HG02759 (cell line): ENCODE measurements around the gene TPH2.

Source experiments
- ATAC-seq: cut with Tn5 transposase; IDR thresholded peaks from one replicate; pipeline ENCODE4 v1.9.1; 2021; ENCODE audit warnings: mild to moderate bottlenecking, moderate library complexity; ENCODE audit not compliant: unreplicated experiment

The TPH2 gene

DNA sequence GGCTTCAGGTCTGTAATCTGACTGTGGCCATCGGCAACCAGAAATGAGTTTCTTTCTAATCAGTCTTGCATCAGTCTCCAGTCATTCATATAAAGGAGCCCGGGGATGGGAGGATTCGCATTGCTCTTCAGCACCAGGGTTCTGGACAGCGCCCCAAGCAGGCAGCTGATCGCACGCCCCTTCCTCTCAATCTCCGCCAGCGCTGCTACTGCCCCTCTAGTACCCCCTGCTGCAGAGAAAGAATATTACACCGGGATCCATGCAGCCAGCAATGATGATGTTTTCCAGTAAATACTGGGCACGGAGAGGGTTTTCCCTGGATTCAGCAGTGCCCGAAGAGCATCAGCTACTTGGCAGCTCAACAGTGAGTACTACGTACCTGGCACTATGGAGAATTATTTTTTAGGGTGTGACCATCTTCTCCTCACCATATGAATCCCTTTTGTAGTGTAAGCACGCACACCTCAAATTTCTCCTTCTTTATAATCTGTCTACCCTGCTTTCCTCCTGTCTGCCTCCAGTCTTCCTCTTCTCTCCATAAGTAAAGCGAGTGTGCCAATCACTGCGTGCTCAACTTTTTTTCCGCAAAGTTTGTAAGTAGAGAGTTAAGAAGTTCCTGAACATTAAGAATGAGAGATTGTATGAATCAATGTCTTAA is at the start of gene TPH2:
TSS of gene TPH2 (plus strand) at position 118 of the 658 bp plus-strand sequence. CDS start at position 260, 142 bp downstream.
- ATAC-seq: peak; percentile 68

DNA sequence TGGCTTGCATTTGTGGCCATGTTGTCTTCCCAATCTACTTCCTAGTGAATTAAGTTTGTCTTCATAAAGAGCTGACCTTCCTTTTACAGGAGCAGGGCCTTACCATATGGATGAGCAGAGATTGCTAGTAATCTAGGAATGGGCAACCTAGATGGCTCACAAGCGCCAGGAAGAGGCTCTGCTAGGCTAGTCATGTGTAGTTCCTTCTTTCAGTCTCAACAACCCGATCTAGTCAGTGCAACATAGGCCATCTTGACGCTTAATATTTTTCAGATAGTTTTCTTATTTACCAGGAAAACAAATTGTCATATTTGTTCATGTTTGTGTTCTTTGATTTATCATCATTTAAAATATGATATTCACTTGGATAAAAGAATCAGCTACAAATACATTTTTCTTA is 48.2 kb upstream of the TPH2 start:
- no peak for ATAC-seq

DNA sequence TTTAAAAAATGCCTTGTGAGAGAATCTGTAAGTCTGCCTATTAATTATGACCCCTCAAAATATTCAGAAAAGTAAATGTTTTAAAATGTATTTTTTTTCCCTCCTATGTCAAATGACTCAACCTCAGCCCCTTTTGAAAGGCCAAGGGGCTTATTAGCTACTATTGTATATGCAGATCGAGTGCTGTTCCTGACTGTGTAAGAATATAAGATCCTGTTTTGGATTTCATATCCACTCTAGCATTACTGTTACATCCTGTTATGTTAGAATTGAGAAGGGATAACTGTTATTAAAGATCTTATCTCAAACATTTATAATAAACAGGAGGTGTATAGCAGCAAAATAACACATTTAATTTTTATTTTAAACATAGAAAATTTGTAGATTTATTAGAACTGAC is 46.6 kb upstream of the TPH2 start:
- ATAC-seq: no peak

DNA sequence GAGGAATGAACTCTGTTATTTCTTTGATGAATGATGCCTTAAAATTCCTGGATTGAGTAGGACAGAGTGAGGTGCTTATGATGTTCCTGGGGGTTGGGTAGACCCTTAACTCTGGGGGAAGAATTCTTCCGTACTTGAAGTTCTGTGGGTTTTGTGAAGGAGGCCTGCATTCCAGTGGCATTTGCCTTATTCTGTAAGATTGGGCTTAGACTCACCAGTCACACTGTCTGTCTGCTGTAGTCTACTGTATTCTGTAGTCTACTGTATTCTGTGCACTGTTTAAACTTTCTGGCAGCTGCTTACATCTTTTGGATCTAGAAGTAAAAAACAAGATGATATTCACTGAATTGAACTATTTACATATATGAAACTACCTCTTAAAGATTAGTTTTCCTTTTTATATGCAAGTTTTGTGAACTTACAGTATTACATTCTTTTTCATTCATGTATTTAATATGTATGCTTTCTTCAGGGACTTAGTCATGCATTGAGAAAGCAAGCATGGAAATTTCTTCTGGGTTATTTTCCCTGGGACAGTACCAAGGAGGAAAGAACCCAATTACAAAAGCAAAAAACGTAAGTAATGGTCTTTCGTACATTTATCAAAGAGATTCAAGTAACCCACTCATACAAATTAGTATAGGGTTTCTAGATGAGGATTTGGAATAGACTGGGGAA is 42.3 kb upstream of the TPH2 start:
- ATAC-seq: no peak

DNA sequence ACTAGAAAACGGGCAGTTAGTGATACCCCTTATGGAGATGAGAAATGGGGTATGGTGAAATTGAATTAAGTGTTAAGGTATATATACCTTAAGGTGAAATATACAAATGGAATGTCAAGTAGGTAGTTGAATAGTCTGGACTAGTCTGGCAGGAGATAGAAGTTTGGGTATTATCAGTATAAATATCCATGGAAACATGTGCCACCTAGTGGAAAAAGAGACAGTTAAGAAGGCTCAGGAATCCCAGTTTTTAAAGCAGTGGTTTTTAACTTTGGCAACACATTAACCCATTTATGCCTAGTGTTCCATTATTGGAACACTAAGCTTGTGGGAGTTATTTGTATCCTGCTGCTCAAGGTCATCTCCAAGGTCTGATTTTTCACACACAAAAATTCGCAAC is 38.6 kb upstream of the TPH2 start:
- no peak for ATAC-seq

- ATAC-seq: no peak
Measured at GRCh38 chr12:71904629-71905028, 34.0 kb upstream of the TPH2 start.

DNA sequence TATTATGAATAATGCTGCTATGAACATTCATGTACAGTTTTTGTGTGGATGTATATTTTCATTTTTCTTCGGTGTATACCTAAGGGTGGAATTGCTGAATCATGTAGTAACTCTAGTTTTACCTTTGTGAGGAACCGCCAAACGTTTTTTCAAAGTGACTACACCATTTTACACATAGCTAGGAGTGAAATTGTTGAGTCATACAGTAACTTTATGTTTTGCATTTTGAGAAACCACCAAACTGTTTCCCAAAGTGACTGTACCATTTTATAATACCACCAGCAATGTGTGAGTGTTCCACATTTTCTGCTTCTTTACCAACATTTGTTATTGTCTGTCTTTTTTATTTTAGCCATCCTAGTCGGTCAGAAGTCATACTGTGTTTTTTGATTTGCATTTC is 3.1 kb upstream of the TPH2 start:
- ATAC-seq: peak; percentile 88

- no peak for ATAC-seq
Measured at GRCh38 chr12:71940068-71940467, 1.4 kb downstream of the TPH2 start.

DNA sequence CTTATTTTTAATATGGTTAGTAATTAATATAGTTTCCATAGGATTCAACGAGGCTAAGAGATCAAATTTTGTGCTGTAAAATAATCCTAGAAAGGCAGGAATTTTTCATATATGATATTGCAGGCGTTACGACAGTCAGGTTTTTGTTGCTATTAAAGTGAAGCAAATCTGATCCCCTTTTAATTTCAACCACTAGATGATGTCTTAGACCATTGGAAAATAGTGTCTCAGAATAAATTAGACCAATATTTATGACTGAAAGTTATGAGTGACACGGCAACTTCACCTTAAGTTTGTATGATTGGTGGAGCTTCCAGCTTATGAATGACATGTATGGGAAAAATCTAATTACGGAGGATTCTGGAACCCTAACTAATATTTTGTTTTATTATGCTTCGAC is 2.5 kb downstream of the TPH2 start:
- no peak for ATAC-seq

DNA sequence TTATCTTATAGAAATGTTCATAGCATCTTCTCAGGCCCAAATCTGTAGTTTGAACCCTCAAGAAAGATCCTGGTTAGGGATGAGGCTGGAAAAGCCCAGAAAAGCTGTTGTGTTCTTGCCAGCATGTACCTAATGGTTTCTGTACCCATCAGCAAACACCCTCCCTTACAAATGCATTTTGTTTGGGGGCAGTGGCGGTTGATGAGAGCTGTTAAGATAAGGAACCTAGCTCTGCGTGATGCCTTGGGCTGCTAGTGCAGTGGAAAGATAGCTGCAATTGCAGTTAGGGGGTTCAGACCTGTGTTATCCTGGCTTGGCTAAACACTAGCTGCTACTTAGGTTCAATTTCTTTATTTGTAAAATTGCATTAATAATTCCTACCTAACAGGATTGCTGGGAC is 3.6 kb downstream of the TPH2 start:
- ATAC-seq: no peak

DNA sequence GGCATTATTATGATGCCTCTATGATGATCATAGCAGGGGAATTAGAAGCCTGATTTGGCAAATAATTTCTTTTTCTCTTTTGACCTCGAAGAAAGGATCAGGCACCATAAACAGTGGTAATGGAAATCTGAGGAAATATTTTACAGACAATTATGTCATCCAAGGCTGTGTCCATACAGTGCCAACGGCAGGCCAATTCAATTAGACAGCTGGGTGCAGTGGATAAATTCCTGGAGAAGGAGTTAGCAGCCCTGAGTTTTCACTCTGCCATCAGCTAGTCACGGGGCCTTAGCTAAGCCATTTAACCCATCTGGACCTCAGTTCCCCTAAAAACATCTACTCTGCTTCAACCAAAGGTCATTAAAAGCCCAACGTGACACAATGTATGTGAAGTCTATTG is 4.1 kb downstream of the TPH2 start:
- no peak for ATAC-seq

DNA sequence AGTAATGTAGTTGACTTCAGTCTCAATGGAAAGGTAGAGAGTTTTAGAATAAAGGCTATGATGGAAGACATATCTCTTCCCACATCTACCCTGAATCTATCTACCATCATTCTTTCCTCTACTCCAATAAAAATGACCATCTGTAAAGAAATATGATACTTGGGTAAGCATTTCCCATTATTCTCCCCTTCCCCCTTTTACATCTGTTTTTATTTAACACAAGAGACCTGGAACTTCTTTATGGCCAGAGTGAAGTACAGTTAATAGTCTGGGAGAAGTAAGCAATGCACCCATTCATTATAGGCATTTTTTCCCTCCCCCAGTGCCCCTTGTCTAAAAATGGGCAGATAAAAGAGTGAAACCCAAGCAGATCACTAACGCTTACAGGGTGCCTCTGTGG is 6.5 kb downstream of the TPH2 start:
- ATAC-seq: no peak

DNA sequence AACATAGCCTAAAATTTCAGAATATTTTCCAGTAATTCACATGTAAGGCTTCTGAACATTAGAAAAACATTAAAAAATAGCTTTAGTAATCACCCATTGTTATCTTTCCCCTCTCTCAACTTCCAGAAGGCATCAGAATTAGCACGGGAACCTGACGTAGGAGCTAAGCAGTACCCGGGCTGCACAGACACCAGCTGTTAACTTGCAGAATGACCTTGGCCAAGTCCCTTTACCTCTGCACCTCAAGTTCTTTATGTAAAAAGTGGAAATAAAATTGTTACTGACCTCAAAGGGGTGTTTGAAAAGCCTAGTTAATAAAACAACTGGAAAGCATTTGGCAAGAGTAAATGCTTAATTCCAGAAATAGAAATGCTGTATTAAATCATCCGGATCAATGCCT is 7.2 kb downstream of the TPH2 start:
- no peak for ATAC-seq

DNA sequence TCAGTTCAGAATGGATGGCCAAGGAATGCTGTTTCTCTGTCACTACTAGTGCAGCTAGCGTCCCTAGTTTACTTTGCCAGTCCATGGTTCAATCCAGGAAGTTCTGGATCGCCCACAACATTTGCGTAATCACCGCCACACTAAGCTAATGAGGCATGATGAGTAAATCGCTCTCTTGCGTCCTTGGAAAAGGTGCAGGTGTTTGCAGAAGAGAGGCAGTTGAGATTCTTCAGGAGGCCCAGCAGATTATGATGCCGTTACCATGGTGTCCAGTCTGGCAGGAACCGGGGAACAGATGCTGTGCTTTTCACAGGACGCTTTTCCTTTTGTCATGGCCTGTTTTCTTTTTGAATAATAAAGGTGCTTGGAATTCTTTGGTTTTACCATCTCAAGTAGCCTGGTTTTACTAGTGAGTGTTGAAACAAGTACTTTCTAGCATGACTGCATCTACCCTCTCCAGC is 9.0 kb downstream of the TPH2 start:
- no peak for ATAC-seq

DNA sequence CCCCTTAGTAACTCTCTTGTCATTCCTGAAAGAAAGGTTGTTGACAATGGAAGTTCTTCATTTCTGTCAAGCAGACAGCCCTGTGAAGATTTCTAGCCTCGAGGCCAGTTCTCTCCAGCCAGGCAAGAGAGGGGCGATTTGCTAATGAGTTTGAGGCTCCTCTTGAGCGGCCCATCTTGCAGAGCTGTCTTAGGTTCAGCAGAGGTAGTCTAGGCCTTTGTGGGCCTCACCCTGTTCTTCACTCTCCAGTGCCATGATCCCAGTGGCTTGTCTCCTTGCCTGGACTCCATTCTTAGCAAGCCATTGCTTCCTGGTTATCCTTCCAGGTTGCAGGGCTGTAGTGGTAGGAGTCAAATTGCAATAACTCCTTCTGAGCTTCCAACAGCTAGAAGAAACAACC is 9.7 kb downstream of the TPH2 start:
- no peak for ATAC-seq

- ATAC-seq: no peak
Measured at GRCh38 chr12:71949646-71950045, 11.0 kb downstream of the TPH2 start.

GRCh38 chr12:71950404-71950803 is 11.8 kb downstream of the TPH2 start:
- ATAC-seq: no peak

GRCh38 chr12:71950819-71951218 is 12.2 kb downstream of the TPH2 start:
- ATAC-seq: no peak

- ATAC-seq: no peak
Measured at GRCh38 chr12:71954083-71954778, 15.6 kb downstream of the TPH2 start.

GRCh38 chr12:71954861-71955260 is 16.2 kb downstream of the TPH2 start:
- no peak for ATAC-seq

- no peak for ATAC-seq
Measured at GRCh38 chr12:71955970-71956369, 17.3 kb downstream of the TPH2 start.

DNA sequence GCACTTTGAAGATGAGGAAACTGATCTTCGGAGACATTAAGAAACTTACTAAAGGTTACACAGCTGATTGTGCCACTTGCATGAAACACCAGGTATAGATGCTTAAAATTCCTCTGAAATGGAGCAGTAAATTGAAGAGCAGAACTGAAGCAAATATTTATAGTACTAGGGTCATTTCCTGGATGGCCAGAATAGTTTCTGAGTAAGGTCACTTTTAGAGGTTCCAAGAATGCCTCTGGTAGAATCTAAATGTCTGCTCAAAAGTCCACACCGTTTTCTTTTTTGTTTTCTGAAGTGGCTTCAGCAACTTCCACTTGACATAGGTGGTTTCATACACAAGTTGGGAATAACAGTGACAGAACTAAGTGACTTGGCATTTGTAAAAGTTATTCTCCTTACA is 19.4 kb downstream of the TPH2 start:
- ATAC-seq: no peak
